Measurements from ENCODE around the gene DSCAM.

The DSCAM gene

GRCh38 chr21:40164905-40165772, 681.8 kb downstream of the DSCAM start:
- TF ChIP-seq TAF1 (IDR thresholded peaks at IDR 0.05; ENCODE audit: borderline replicate concordance, insufficient read depth, low read length) (no peak), POLR2AphosphoS5 (IDR thresholded peaks at IDR 0.05; ENCODE audit: low read depth, low read length) (no peak), FOXP2 (optimal IDR thresholded peaks at IDR 0.05; ENCODE audit: borderline replicate concordance, extremely low read depth, extremely low read length, insufficient read depth) (no peak), SIN3A (IDR thresholded peaks at IDR 0.05; ENCODE audit: borderline replicate concordance, insufficient read depth, low read length) (no peak)
- TF ChIP-seq, protein P1, sequence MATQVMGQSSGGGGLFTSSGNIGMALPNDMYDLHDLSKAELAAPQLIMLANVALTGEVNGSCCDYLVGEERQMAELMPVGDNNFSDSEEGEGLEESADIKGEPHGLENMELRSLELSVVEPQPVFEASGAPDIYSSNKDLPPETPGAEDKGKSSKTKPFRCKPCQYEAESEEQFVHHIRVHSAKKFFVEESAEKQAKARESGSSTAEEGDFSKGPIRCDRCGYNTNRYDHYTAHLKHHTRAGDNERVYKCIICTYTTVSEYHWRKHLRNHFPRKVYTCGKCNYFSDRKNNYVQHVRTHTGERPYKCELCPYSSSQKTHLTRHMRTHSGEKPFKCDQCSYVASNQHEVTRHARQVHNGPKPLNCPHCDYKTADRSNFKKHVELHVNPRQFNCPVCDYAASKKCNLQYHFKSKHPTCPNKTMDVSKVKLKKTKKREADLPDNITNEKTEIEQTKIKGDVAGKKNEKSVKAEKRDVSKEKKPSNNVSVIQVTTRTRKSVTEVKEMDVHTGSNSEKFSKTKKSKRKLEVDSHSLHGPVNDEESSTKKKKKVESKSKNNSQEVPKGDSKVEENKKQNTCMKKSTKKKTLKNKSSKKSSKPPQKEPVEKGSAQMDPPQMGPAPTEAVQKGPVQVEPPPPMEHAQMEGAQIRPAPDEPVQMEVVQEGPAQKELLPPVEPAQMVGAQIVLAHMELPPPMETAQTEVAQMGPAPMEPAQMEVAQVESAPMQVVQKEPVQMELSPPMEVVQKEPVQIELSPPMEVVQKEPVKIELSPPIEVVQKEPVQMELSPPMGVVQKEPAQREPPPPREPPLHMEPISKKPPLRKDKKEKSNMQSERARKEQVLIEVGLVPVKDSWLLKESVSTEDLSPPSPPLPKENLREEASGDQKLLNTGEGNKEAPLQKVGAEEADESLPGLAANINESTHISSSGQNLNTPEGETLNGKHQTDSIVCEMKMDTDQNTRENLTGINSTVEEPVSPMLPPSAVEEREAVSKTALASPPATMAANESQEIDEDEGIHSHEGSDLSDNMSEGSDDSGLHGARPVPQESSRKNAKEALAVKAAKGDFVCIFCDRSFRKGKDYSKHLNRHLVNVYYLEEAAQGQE (IDR thresholded peaks at IDR 0.05; ENCODE audit: insufficient read depth in 1 of 2, low read depth in 2 of 2, low read length in 2 of 2) = no peak

DNA sequence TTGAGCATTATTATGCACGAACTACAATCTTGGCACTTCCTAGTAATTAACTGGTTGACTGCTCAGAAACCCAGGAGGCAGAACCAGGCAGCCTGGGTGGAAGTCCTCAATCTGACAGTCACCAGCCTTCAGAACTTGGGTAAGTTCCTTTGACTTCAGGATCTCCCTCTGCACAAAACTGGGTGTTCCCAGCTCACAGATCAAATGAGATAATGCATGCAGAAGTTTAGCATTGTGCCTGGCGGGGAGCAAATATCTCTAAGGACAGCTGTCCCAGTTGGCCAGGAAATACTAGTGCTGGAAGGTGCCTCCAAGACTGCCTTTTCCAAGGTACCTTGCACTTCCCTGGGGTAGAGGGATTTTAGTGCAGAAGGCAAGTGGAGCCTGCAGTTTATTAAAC, 684.9 kb downstream of the DSCAM start:
- TF ChIP-seq SIN3A (IDR thresholded peaks at IDR 0.05; ENCODE audit: borderline replicate concordance, insufficient read depth, low read length) (no peak), TAF1 (IDR thresholded peaks at IDR 0.05; ENCODE audit: borderline replicate concordance, insufficient read depth, low read length) (no peak), FOXP2 (optimal IDR thresholded peaks at IDR 0.05; ENCODE audit: borderline replicate concordance, extremely low read depth, extremely low read length, insufficient read depth) (no peak), POLR2AphosphoS5 (IDR thresholded peaks at IDR 0.05; ENCODE audit: low read depth, low read length) (no peak)
- TF ChIP-seq, protein P1 (IDR thresholded peaks at IDR 0.05; ENCODE audit: insufficient read depth in 1 of 2, low read depth in 2 of 2, low read length in 2 of 2) = no peak

DNA sequence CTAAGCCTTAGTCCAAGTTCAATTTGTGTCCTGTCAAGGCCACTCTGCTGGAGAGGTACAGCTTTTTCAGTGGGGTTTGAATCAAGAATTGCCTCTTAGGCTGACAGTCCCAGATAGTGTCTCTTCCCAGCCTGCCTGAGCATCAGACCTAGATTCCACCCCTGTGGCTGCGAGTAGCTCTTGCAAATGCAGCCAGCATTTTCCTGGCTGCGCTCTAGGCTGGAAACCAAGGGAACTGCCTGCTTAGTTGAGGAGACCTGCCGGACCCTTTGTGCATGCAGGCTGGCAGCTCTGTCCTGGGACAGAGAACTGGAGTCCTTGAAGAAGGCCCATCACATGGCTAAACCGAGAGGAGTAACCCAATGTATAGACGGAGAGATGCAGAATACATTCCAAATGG, 686.0 kb downstream of the DSCAM start:
- TF ChIP-seq SIN3A (IDR thresholded peaks at IDR 0.05; ENCODE audit: borderline replicate concordance, insufficient read depth, low read length) (no peak), TAF1 (IDR thresholded peaks at IDR 0.05; ENCODE audit: borderline replicate concordance, insufficient read depth, low read length) (no peak), FOXP2 (optimal IDR thresholded peaks at IDR 0.05; ENCODE audit: borderline replicate concordance, extremely low read depth, extremely low read length, insufficient read depth) (no peak), POLR2AphosphoS5 (IDR thresholded peaks at IDR 0.05; ENCODE audit: low read depth, low read length) (no peak)
- TF ChIP-seq, protein P1 (IDR thresholded peaks at IDR 0.05; ENCODE audit: insufficient read depth in 1 of 2, low read depth in 2 of 2, low read length in 2 of 2) = no peak

DNA sequence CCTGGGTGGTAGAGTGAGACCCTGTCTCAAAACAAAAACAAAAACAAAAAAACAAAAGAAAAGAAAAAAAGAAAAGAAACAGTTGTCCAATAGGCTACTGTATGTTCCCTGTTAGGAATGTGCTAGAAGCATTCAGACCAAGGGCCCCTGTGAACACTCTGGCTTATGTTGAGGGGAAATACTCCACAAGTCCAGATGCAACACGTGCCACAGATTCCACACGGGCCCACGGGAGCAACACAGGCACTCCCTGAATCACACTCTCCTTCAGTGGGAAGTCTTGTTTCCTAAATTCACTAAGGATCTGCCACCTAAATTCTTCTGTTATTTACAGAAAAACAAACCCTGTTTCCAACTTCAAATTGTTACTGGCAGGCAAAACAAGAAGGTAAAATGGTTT, 688.6 kb downstream of the DSCAM start:
- TF ChIP-seq FOXP2 (optimal IDR thresholded peaks at IDR 0.05; ENCODE audit: borderline replicate concordance, extremely low read depth, extremely low read length, insufficient read depth) = no peak
- TF ChIP-seq SIN3A (IDR thresholded peaks at IDR 0.05; ENCODE audit: borderline replicate concordance, insufficient read depth, low read length) = no peak

GRCh38 chr21:40155563-40155962, 691.4 kb downstream of the DSCAM start:
- no peak for TF ChIP-seq FOXP2 (optimal IDR thresholded peaks at IDR 0.05; ENCODE audit: borderline replicate concordance, extremely low read depth, extremely low read length, insufficient read depth)
- TF ChIP-seq, protein P1 (IDR thresholded peaks at IDR 0.05; ENCODE audit: insufficient read depth in 1 of 2, low read depth in 2 of 2, low read length in 2 of 2) = no peak
- TF ChIP-seq SIN3A (IDR thresholded peaks at IDR 0.05; ENCODE audit: borderline replicate concordance, insufficient read depth, low read length) = no peak
- TF ChIP-seq TAF1 (IDR thresholded peaks at IDR 0.05; ENCODE audit: borderline replicate concordance, insufficient read depth, low read length) = no peak
- TF ChIP-seq POLR2AphosphoS5 (IDR thresholded peaks at IDR 0.05; ENCODE audit: low read depth, low read length) = no peak

Data from PFSK-1 (cell line).